SU-DHL-6 (cell line): ENCODE data around the gene N4BP2.

ENCODE experiments used
- H2AFZ ChIP-seq: fragments of 200-600 bp; sonication (generic); 2 replicates; pipeline ENCODE4 v1.6.1; 2014; ENCODE audit warnings: low read depth, mild to moderate bottlenecking, moderate library complexity, mixed read lengths, antibody characterized with exemption, low read length; ENCODE audit not compliant: severe bottlenecking
- H3F3A ChIP-seq: fragments of 200-600 bp; shearing (Covaris generic); 2 replicates; pipeline ENCODE4 v1.6.0; 2016; ENCODE audit warnings: antibody characterized with exemption, mild to moderate bottlenecking; ENCODE audit not compliant: insufficient read depth
- H3K27ac ChIP-seq: fragments of 200-600 bp; sonication (generic); 2 replicates; pipeline ENCODE4 v1.5.1; 2016; ENCODE audit warnings: low read depth, mild to moderate bottlenecking, low read length, moderate library complexity, mixed read lengths
- H3K27me3 ChIP-seq: fragments of 200-600 bp; sonication (generic), shearing (Covaris generic); 2 replicates; pipeline ENCODE4 v1.6.0; 2014; ENCODE audit warnings: mild to moderate bottlenecking, low read length
- H3K36me3 ChIP-seq: fragments of 200-600 bp; sonication (generic); 2 replicates; pipeline ENCODE4 v1.6.1; 2014; ENCODE audit warnings: mild to moderate bottlenecking, low read length, mixed read lengths
- H3K4me2 ChIP-seq: fragments of 300-600, 200-600 bp; shearing (Covaris generic), sonication (generic); 2 replicates; pipeline ENCODE4 v1.6.0; 2014; ENCODE audit warnings: low read length, low read depth, mild to moderate bottlenecking; ENCODE audit not compliant: poor library complexity, severe bottlenecking
- H3K4me3 ChIP-seq: fragments of 200-600 bp; sonication (generic); 2 replicates; pipeline ENCODE4 v1.5.1; 2014; ENCODE audit warnings: antibody characterized with exemption, low read length, mild to moderate bottlenecking, mixed read lengths; ENCODE audit not compliant: insufficient read depth, poor library complexity, severe bottlenecking
- H3K79me2 ChIP-seq: fragments of 200-600 bp; sonication (generic); 2 replicates; pipeline ENCODE4 v1.6.1; 2014; ENCODE audit warnings: mild to moderate bottlenecking, low read length, moderate library complexity; ENCODE audit not compliant: insufficient read depth
- H3K9ac ChIP-seq: fragments of 200-600 bp; sonication (generic); 2 replicates; pipeline ENCODE4 v1.7.0; 2014; ENCODE audit warnings: mild to moderate bottlenecking, low read length
- H3K9me2 ChIP-seq: fragments of 200-600 bp; sonication (generic); replicated peaks from 2 replicates; pipeline ENCODE4 v1.6.1; 2014; ENCODE audit warnings: low read length; ENCODE audit not compliant: insufficient read depth
- H3K9me3 ChIP-seq: fragments of 200-600 bp; sonication (generic); 2 replicates; pipeline ENCODE4 v1.6.1; 2014; ENCODE audit warnings: low read length, mixed read lengths; ENCODE audit not compliant: insufficient read depth
- H4K20me1 ChIP-seq: fragments of 200-600 bp; sonication (generic); 2 replicates; pipeline ENCODE4 v1.6.1; 2014; ENCODE audit warnings: low read depth, mild to moderate bottlenecking, antibody characterized with exemption, low read length, moderate library complexity, mixed read lengths
- CTCF ChIP-seq: fragments of 200-600 bp; sonication (generic); IDR thresholded peaks from one replicate; pipeline ENCODE4 v1.5.1; 2017; ENCODE audit warnings: antibody characterized with exemption, mild to moderate bottlenecking, low read length, moderate library complexity; ENCODE audit not compliant: insufficient read depth, poor library complexity, severe bottlenecking
- EZH2phosphoT487 ChIP-seq: fragments of 200-600 bp; sonication (generic), shearing (Covaris generic); conservative IDR thresholded peaks from 2 replicates; pipeline ENCODE4 v1.6.1; 2018; ENCODE audit warnings: mild to moderate bottlenecking, antibody characterized with exemption, low read length, moderate library complexity, mixed read lengths

N4BP2 gene

GRCh38 chr4:40192114-40193015 is 135.7 kb downstream of the N4BP2 start:
- Histone ChIP-seq H3K27me3 (no peaks in the 10 kb centered on the region), H3K9me3 (no peaks in the 10 kb centered on the region), H3K9ac (peak overlapping the region; percentile 88), H2AFZ (no peak overlapping the region), H3K9me2 (no peaks in the 10 kb centered on the region), H3K36me3 (peaks cover 3% of the 10 kb centered on the region), H3K4me3 (peak overlapping the region; percentile 95), H3K27ac (peak overlapping the region; percentile 99), H3K4me2 (peak overlapping the region; percentile 98), H3K79me2 (peaks cover 73% of the 10 kb centered on the region), H4K20me1 (no peaks in the 10 kb centered on the region), H3F3A (peaks cover 90% of the 10 kb centered on the region)
- TF ChIP-seq EZH2phosphoT487 (no peak), CTCF (no peak)

- Histone ChIP-seq H3K27me3 (no peaks in the 10 kb centered on the region), H3K4me2 (peak overlapping the region; percentile 98), H2AFZ (no peak overlapping the region), H4K20me1 (no peaks in the 10 kb centered on the region), H3K9me2 (no peaks in the 10 kb centered on the region), H3K9me3 (no peaks in the 10 kb centered on the region), H3K27ac (peak overlapping the region; percentile 99), H3K9ac (peak overlapping the region; percentile 88), H3F3A (peaks cover 89% of the 10 kb centered on the region), H3K4me3 (peak overlapping the region; percentile 95), H3K36me3 (peaks cover 10% of the 10 kb centered on the region), H3K79me2 (peaks cover 73% of the 10 kb centered on the region)
- TF ChIP-seq CTCF (no peak), EZH2phosphoT487 (no peak)
Observed at GRCh38 chr4:40193016-40193571, 136.4 kb downstream of the N4BP2 start.

- Histone ChIP-seq H3K4me3 (peak overlapping the region; percentile 95), H3K9me2 (no peaks in the 10 kb centered on the region), H3K27ac (peak overlapping the region; percentile 99), H3K9ac (peak overlapping the region; percentile 88), H3F3A (peaks cover 87% of the 10 kb centered on the region), H2AFZ (no peak overlapping the region), H3K9me3 (no peaks in the 10 kb centered on the region), H3K36me3 (peaks cover 15% of the 10 kb centered on the region), H3K4me2 (peak overlapping the region; percentile 98), H3K79me2 (peaks cover 76% of the 10 kb centered on the region), H4K20me1 (no peaks in the 10 kb centered on the region), H3K27me3 (no peaks in the 10 kb centered on the region)
- TF ChIP-seq CTCF = no peak
- no peak for TF ChIP-seq EZH2phosphoT487
Observed at GRCh38 chr4:40193578-40193977, 136.9 kb downstream of the N4BP2 start.
